Caco-2 (cell line): ENCODE results near the gene IGF2BP3. TPM values are rescaled to one million over a fixed set of nuclear protein-coding genes. Genes with fewer than 3 reads are reported as not detected.

Experiments
- BruUV-seq: library from RNA; stranded (reverse); fragments of 400-500 nt; replicated peaks from 2 replicates; lab custom pipeline; 2021; lab: Mats Ljungman, UMichigan
- CTCF ChIA-PET: fragments of 300-600 bp; sonication (Branson Sonifier 250); formaldehyde crosslinking; loops from one replicate; lab custom pipeline; 2022; ENCODE audit warnings: antibody characterized with exemption; lab: Charles Lee
- POLR2A ChIA-PET: fragments of 300-600 bp; sonication (Branson Sonifier 250); formaldehyde crosslinking; loops from one replicate; lab custom pipeline; 2022; ENCODE audit warnings: antibody characterized with exemption; lab: Charles Lee
- DNase-seq, 2 experiments: peaks; one replicate each; pipeline versions ENCODE4 v3.0.0 to v3.0.0-alpha.2; 2020 to 2022
- H3K27me3 ChIP-seq: replicated peaks from 2 replicates; pipeline ENCODE4 v1.6.0; 2011; ENCODE audit warnings: low read length; ENCODE audit not compliant: control insufficient read depth, insufficient read depth
- H3K36me3 ChIP-seq: 2 replicates; pipeline ENCODE4 v1.5.1; 2011; ENCODE audit warnings: low read length; ENCODE audit not compliant: control insufficient read depth, insufficient read depth
- H3K4me1 ChIP-seq: fragments of 250-450 bp; sonication (Bioruptor Pico); 2 replicates; pipeline ENCODE4 v1.5.1; 2020; ENCODE audit warnings: mild to moderate bottlenecking
- H3K4me3 ChIP-seq: 2 replicates; pipeline ENCODE4 v1.5.1; 2011; ENCODE audit warnings: low read depth, mild to moderate bottlenecking, control low read depth, low read length
- H3K9me3 ChIP-seq: fragments of 250-450 bp; sonication (Bioruptor Pico); 2 replicates; pipeline ENCODE4 v1.5.1; 2020; ENCODE audit warnings: mild to moderate bottlenecking, moderate library complexity
- H3K27ac Mint-ChIP-seq: one replicate; pipeline ENCODE4 v1.8.0; 2022; ENCODE audit warnings: mixed read lengths; ENCODE audit not compliant: unreplicated experiment
- H3K27me3 Mint-ChIP-seq: one replicate; pipeline ENCODE4 v1.8.0; 2022; ENCODE audit warnings: mixed read lengths; ENCODE audit not compliant: insufficient read depth, unreplicated experiment
- H3K36me3 Mint-ChIP-seq: one replicate; pipeline ENCODE4 v1.8.0; 2022; ENCODE audit warnings: mild to moderate bottlenecking, mixed read lengths; ENCODE audit not compliant: insufficient read depth, unreplicated experiment
- H3K4me1 Mint-ChIP-seq: one replicate; pipeline ENCODE4 v1.8.0; 2022; ENCODE audit warnings: low read depth, mixed read lengths; ENCODE audit not compliant: unreplicated experiment
- H3K4me3 Mint-ChIP-seq: one replicate; pipeline ENCODE4 v1.8.0; 2022; ENCODE audit warnings: mild to moderate bottlenecking, moderate library complexity, mixed read lengths; ENCODE audit not compliant: unreplicated experiment
- H3K9me3 Mint-ChIP-seq: one replicate; pipeline ENCODE4 v1.8.0; 2022; ENCODE audit warnings: mixed read lengths; ENCODE audit not compliant: unreplicated experiment
- CTCF ChIP-seq, 2 experiments: fragments of 200-600 bp in 1 of 2; IDR thresholded peaks; 1 replicate in 1 of 2; 2 replicates in 1 of 2; pipeline versions ENCODE4 v1.5.1 to v1.8.0; 2011 to 2022; ENCODE audit warnings: antibody characterized with exemption in 1 of 2, control low read depth in 1 of 2, inconsistent platforms in 1 of 2, low read depth in 1 of 2, low read length in 1 of 2, mild to moderate bottlenecking in 1 of 2, moderate library complexity in 1 of 2; ENCODE audit not compliant: insufficient read depth in 1 of 2, severe bottlenecking in 1 of 2, unreplicated experiment in 1 of 2
- intact Hi-C: fragments of 100-400 bp; cut with micrococcal nuclease; formaldehyde crosslinking; loops from one replicate; pipeline ENCODE4 v1.10.0; 2022; ENCODE audit not compliant: unreplicated experiment
- total RNA-seq: library from RNA; stranded (reverse); gene quantifications from 2 replicates; pipeline ENCODE4 v1.2.3, GENCODE V29; 2022

The IGF2BP3 gene
- total RNA-seq, 1 experiment from 2014 or later, result 127 TPM

GRCh38 chr7:23373151-23374004 is 96.9 kb downstream of the IGF2BP3 start:
- peaks cover 62% of the 10 kb centered on the region for H3K36me3 Mint-ChIP-seq
- peak overlapping the region; percentile 23 for H3K27ac Mint-ChIP-seq
- H3K9me3 Mint-ChIP-seq, result no peaks in the 10 kb centered on the region
- no TSS peak for BruUV-seq
- POLR2A ChIA-PET, result no interaction called here
- Histone ChIP-seq H3K27me3 (no peaks in the 10 kb centered on the region), H3K36me3 (no peaks in the 10 kb centered on the region), H3K4me3 (no peak overlapping the region), H3K9me3 (no peaks in the 10 kb centered on the region), H3K4me1 (peaks cover 49% of the 10 kb centered on the region)
- CTCF ChIA-PET, result no interaction called here
- intact Hi-C loops, result no loop called here
- TF ChIP-seq CTCF (IDR thresholded peaks at IDR 0.05; ENCODE audit: insufficient read depth in 1 of 2, low read depth in 1 of 2, low read length in 1 of 2, severe bottlenecking in 1 of 2, unreplicated experiment in 1 of 2), result no peak
- H3K4me3 Mint-ChIP-seq, result no peak overlapping the region
- no peak for DNase-seq
- H3K4me1 Mint-ChIP-seq, result peaks cover 48% of the 10 kb centered on the region
- no peaks in the 10 kb centered on the region for H3K27me3 Mint-ChIP-seq

- Mint-ChIP-seq H3K9me3 (no peaks in the 10 kb centered on the region), H3K4me3 (no peak overlapping the region), H3K4me1 (peaks cover 47% of the 10 kb centered on the region), H3K36me3 (peaks cover 66% of the 10 kb centered on the region), H3K27me3 (no peaks in the 10 kb centered on the region), H3K27ac (no peak overlapping the region)
- TF ChIP-seq CTCF (IDR thresholded peaks at IDR 0.05; ENCODE audit: insufficient read depth in 1 of 2, low read depth in 1 of 2, low read length in 1 of 2, severe bottlenecking in 1 of 2, unreplicated experiment in 1 of 2), result no peak
- ChIA-PET CTCF (no interaction called here), POLR2A (no interaction called here)
- Histone ChIP-seq H3K9me3 (no peaks in the 10 kb centered on the region), H3K4me3 (no peak overlapping the region), H3K27me3 (no peaks in the 10 kb centered on the region), H3K36me3 (no peaks in the 10 kb centered on the region), H3K4me1 (peaks cover 43% of the 10 kb centered on the region)
- intact Hi-C loops, result no loop called here
- no peak for DNase-seq
- no TSS peak for BruUV-seq
These were observed 97.7 kb downstream of the IGF2BP3 start for GRCh38 chr7:23372611-23373010.

GRCh38 chr7:23371654-23372053 is 98.6 kb downstream of the IGF2BP3 start:
- TF ChIP-seq CTCF (IDR thresholded peaks at IDR 0.05; ENCODE audit: insufficient read depth in 1 of 2, low read depth in 1 of 2, low read length in 1 of 2, severe bottlenecking in 1 of 2, unreplicated experiment in 1 of 2), result no peak
- Histone ChIP-seq H3K9me3 (no peaks in the 10 kb centered on the region), H3K36me3 (peaks cover 1% of the 10 kb centered on the region), H3K4me3 (no peak overlapping the region), H3K27me3 (no peaks in the 10 kb centered on the region), H3K4me1 (peaks cover 34% of the 10 kb centered on the region)
- no TSS peak for BruUV-seq
- Mint-ChIP-seq H3K27ac (no peak overlapping the region), H3K27me3 (no peaks in the 10 kb centered on the region), H3K36me3 (peaks cover 65% of the 10 kb centered on the region), H3K4me3 (no peak overlapping the region), H3K9me3 (no peaks in the 10 kb centered on the region), H3K4me1 (peaks cover 37% of the 10 kb centered on the region)
- CTCF ChIA-PET, result no interaction called here
- DNase-seq, result no peak
- POLR2A ChIA-PET, result no interaction called here
- intact Hi-C loops, result no loop called here
